Peyer's patch (tissue), 4 donors: Measurements from ENCODE around the gene SMYD4. TPM values are rescaled to one million over a fixed set of nuclear protein-coding genes. Genes with fewer than 3 reads are reported as not detected.

ENCODE experiments used
- DNase-seq, 3 donors: peaks; one replicate each; pipeline ENCODE4 v3.0.0-alpha.2; 2017 to 2019
- H3K27ac ChIP-seq, 4 donors: fragments of 200-600 bp; sonication (generic); one replicate each; pipeline ENCODE4 v1.5.1; 2016 to 2019
- H3K27me3 ChIP-seq, 2 donors: fragments of 200-600 bp; sonication (generic); one replicate each; pipeline ENCODE4 v1.5.1; 2019
- H3K36me3 ChIP-seq, 3 donors: fragments of 200-600 bp; sonication (generic); one replicate each; pipeline ENCODE4 v1.5.1; 2016 to 2019
- H3K4me1 ChIP-seq, 4 donors: fragments of 200-600 bp; sonication (generic); one replicate each; pipeline ENCODE4 v1.5.1; 2016 to 2019
- H3K4me3 ChIP-seq, 4 donors: fragments of 200-600 bp; sonication (generic); 1 replicate in 3 of 4; 2 replicates in 1 of 4; pipeline ENCODE4 v1.5.1; 2016 to 2019; ENCODE audit warnings: mild to moderate bottlenecking in 1 of 4
- H3K9me3 ChIP-seq, 4 donors: fragments of 200-600 bp; sonication (generic); one replicate each; pipeline ENCODE4 v1.5.1; 2016 to 2019; ENCODE audit warnings: mild to moderate bottlenecking in 1 of 4
- CTCF ChIP-seq, 6 experiments: fragments of 450-650 bp in 4 of 6; fragments of 200-600 bp in 2 of 6; sonication (generic) in 1 of 6; IDR thresholded peaks; one replicate each; pipeline ENCODE4 v1.5.1; 2017 to 2019; ENCODE audit warnings: antibody characterized with exemption in 6 of 6, mild to moderate bottlenecking in 3 of 6, moderate library complexity in 1 of 6
- POLR2A ChIP-seq, 2 donors: fragments of 450-650 bp; IDR thresholded peaks; one replicate each; pipeline ENCODE4 v1.5.1; 2017; ENCODE audit warnings: antibody characterized with exemption in 2 of 2, mild to moderate bottlenecking in 2 of 2, moderate library complexity in 2 of 2
- total RNA-seq, 4 donors: library from RNA; depleted of rRNA; stranded (reverse); fragments of >200 nt; gene quantifications; one replicate each; pipeline ENCODE4 v1.1.0, GENCODE V29; 2016

Gene SMYD4
- total RNA-seq, 4 donors from 2014 or later = 31.2 to 42.1 (median 39.8) TPM

DNA sequence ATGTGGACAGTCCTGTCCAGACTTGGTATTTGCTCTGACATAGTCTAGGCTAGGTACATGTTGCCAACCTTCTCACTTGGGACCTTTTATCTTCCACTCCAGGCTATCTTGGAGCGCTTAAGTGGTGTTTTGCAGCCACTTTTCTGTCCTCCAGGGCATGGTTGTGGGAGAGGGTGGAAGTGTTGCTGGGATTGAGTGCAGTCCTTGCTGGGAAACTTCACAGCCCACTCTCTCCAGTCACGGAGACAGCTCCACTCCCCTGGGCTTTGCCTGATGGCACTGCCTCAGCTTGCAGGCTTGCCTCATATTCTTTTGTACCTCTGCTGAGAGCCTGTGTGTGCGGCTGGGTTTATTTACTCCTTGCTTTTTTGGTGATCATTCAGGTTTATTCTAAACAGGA lies 17.5 kb upstream of the SMYD4 start:
- Histone ChIP-seq H3K27me3 (no peaks in the 10 kb centered on the region), H3K36me3 (peaks cover 0 to 63% (median 3%) of the 10 kb centered on the region in 3 donors), H3K4me3 (no peak overlapping the region), H3K27ac (no peak overlapping the region), H3K9me3 (no peaks in the 10 kb centered on the region), H3K4me1 (no peaks in the 10 kb centered on the region)
- TF ChIP-seq CTCF (IDR thresholded peaks at IDR 0.05) (no peak), POLR2A (IDR thresholded peaks at IDR 0.05) (no peak)
- no peak for DNase-seq

DNA sequence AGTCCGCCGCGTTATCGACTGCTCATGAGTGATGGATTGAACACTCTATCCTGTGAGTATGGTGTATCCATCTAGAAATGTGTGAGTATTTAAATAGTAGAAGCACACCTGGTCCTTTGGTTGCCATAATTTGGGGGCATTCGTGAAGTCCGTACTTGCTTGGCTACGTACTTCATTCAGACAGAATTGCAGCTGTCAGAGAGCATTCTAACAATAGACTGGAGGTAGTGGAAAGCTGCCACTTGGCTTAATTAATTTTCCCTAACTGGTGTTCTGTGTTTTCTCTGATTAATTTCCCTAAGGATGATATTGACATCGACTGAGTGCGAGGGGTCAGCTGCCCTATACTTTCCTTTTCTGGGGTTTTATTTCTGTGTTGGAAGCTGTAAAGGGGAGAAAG lies 14.2 kb upstream of the SMYD4 start:
- Histone ChIP-seq H3K4me3 (no peak overlapping the region), H3K4me1 (no peaks in the 10 kb centered on the region), H3K27me3 (no peaks in the 10 kb centered on the region), H3K9me3 (no peaks in the 10 kb centered on the region), H3K27ac (no peak overlapping the region), H3K36me3 (peaks cover 0 to 52% (median 3%) of the 10 kb centered on the region in 3 donors)
- no peak for DNase-seq
- TF ChIP-seq POLR2A (IDR thresholded peaks at IDR 0.05) = no peak
- no peak for TF ChIP-seq CTCF (IDR thresholded peaks at IDR 0.05)

DNA sequence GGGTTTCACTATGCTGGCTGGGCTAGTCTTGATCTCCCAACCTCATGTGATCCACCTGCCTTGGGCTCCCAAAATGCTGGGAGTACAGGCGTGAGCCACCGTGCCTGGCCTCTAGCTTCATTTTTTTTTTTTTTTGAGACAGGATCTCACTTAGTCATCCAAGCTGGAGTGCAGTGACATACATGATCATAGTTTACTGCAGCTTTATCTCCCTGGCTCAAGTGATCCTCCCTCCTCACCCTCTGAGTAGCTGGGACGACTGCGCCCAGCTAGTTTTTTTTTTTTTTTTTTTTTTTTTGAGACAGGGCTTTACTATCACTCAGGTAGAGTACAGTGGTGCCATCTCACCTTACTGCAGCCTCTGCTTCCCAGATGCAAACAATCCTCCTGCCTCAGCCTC lies 9.8 kb upstream of the SMYD4 start:
- Histone ChIP-seq H3K4me3 (no peak overlapping the region), H3K36me3 (peaks cover 0 to 18% (median 3%) of the 10 kb centered on the region in 3 donors), H3K27me3 (no peaks in the 10 kb centered on the region), H3K9me3 (no peaks in the 10 kb centered on the region), H3K4me1 (peaks cover 0 to 6% (median 0%) of the 10 kb centered on the region in 4 donors), H3K27ac (no peak overlapping the region)
- no peak for TF ChIP-seq POLR2A (IDR thresholded peaks at IDR 0.05)
- no peak for TF ChIP-seq CTCF (IDR thresholded peaks at IDR 0.05)
- DNase-seq = no peak

GRCh38 chr17:1834380-1835149 lies 4.9 kb upstream of the SMYD4 start:
- no peak overlapping the region for H3K4me3 ChIP-seq
- peaks cover 0 to 19% (median 9%) of the 10 kb centered on the region in 4 donors for H3K4me1 ChIP-seq
- H3K27ac ChIP-seq = peak overlapping the region in 1 of 4 donors; percentile 52
- H3K36me3 ChIP-seq = peaks cover 0 to 6% (median 0%) of the 10 kb centered on the region in 3 donors
- no peak for DNase-seq
- no peaks in the 10 kb centered on the region for H3K27me3 ChIP-seq
- no peak for TF ChIP-seq CTCF (IDR thresholded peaks at IDR 0.05)
- no peak for TF ChIP-seq POLR2A (IDR thresholded peaks at IDR 0.05)
- H3K9me3 ChIP-seq = no peaks in the 10 kb centered on the region

- TF ChIP-seq POLR2A (IDR thresholded peaks at IDR 0.05) (no peak), CTCF (IDR thresholded peaks at IDR 0.05) (no peak)
- H3K27me3 ChIP-seq = no peaks in the 10 kb centered on the region
- H3K36me3 ChIP-seq = peaks cover 0 to 24% (median 0%) of the 10 kb centered on the region in 3 donors
- no peak for DNase-seq
- peak overlapping the region; percentile 75 to 99 (median 88) for H3K4me3 ChIP-seq
- H3K4me1 ChIP-seq = peaks cover 0 to 19% (median 12%) of the 10 kb centered on the region in 4 donors
- no peaks in the 10 kb centered on the region for H3K9me3 ChIP-seq
- H3K27ac ChIP-seq = peak overlapping the region; percentile 85 to 95 (median 88)
These were observed 586 bp upstream of the SMYD4 start for GRCh38 chr17:1830288-1830687.
